ENCODE results near the gene ANKRD24. TPM values are rescaled to one million over a fixed set of nuclear protein-coding genes. Genes with fewer than 3 reads are reported as not detected.

Gene ANKRD24
- total RNA-seq, 1 experiment from 2014 or later, result 0.26 TPM

DNA sequence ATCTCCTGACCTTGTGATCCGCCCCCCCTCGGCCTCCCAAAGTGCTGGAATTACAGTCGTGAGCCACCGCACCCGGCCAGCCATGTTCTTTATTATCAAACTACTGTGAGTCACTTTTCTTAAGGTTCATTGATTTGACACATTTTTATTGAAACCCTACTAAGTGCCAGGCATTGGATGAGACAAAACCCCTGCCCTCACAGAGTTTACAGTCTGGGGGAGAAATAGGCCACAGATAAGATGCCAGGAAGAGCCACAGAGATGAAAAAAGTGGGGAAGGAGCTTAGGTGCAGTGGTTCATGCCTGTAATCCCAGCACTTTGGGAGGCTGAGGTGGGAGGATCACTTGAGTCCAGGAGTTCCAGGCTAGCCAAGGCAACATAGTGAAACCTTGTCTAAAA, 44.0 kb upstream of the ANKRD24 start:
- POLR2A ChIA-PET, result no interaction called here
- no peaks in the 10 kb centered on the region for H3K9me3 ChIP-seq (ENCODE audit: control insufficient read depth, insufficient read depth, low read depth, low read length)
- ATAC-seq, result no peak
- H3K36me3 ChIP-seq (ENCODE audit: control insufficient read depth, insufficient read depth, low read length), result no peaks in the 10 kb centered on the region
- no peak overlapping the region for H3K4me3 ChIP-seq (ENCODE audit: low read depth in 2 of 2, low read length in 2 of 2)
- DNase-seq (ENCODE audit: low read depth, low spot score), result no peak
- H3K27ac ChIP-seq (ENCODE audit: low read length), result no peak overlapping the region
- H3K4me1 ChIP-seq (ENCODE audit: control insufficient read depth, insufficient read depth, low read length), result no peaks in the 10 kb centered on the region
- in situ Hi-C loops (cut with HindIII; ENCODE audit: low pct_unique_long_range_greater_than_20kb, low sequenced_read_pairs) (no loop called here), intact Hi-C loops (cut with micrococcal nuclease; ENCODE audit: unreplicated experiment) (no loop called here)
- CTCF ChIA-PET, result no interaction called here
- TF ChIP-seq TCF7L2 (IDR thresholded peaks at IDR 0.05; ENCODE audit: low read depth, low read length), result no peak
- TF ChIP-seq, protein P1, sequence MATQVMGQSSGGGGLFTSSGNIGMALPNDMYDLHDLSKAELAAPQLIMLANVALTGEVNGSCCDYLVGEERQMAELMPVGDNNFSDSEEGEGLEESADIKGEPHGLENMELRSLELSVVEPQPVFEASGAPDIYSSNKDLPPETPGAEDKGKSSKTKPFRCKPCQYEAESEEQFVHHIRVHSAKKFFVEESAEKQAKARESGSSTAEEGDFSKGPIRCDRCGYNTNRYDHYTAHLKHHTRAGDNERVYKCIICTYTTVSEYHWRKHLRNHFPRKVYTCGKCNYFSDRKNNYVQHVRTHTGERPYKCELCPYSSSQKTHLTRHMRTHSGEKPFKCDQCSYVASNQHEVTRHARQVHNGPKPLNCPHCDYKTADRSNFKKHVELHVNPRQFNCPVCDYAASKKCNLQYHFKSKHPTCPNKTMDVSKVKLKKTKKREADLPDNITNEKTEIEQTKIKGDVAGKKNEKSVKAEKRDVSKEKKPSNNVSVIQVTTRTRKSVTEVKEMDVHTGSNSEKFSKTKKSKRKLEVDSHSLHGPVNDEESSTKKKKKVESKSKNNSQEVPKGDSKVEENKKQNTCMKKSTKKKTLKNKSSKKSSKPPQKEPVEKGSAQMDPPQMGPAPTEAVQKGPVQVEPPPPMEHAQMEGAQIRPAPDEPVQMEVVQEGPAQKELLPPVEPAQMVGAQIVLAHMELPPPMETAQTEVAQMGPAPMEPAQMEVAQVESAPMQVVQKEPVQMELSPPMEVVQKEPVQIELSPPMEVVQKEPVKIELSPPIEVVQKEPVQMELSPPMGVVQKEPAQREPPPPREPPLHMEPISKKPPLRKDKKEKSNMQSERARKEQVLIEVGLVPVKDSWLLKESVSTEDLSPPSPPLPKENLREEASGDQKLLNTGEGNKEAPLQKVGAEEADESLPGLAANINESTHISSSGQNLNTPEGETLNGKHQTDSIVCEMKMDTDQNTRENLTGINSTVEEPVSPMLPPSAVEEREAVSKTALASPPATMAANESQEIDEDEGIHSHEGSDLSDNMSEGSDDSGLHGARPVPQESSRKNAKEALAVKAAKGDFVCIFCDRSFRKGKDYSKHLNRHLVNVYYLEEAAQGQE (IDR thresholded peaks at IDR 0.05; ENCODE audit: insufficient read depth in 1 of 2, low read depth in 2 of 2, low read length in 1 of 2), result no peak
- TF ChIP-seq SIN3A (IDR thresholded peaks at IDR 0.05; ENCODE audit: borderline replicate concordance, insufficient read depth, low read depth, low read length), result no peak
- TF ChIP-seq, protein P2, sequence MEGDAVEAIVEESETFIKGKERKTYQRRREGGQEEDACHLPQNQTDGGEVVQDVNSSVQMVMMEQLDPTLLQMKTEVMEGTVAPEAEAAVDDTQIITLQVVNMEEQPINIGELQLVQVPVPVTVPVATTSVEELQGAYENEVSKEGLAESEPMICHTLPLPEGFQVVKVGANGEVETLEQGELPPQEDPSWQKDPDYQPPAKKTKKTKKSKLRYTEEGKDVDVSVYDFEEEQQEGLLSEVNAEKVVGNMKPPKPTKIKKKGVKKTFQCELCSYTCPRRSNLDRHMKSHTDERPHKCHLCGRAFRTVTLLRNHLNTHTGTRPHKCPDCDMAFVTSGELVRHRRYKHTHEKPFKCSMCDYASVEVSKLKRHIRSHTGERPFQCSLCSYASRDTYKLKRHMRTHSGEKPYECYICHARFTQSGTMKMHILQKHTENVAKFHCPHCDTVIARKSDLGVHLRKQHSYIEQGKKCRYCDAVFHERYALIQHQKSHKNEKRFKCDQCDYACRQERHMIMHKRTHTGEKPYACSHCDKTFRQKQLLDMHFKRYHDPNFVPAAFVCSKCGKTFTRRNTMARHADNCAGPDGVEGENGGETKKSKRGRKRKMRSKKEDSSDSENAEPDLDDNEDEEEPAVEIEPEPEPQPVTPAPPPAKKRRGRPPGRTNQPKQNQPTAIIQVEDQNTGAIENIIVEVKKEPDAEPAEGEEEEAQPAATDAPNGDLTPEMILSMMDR (IDR thresholded peaks at IDR 0.05), result no peak
- TF ChIP-seq POLR2AphosphoS5 (IDR thresholded peaks at IDR 0.05; ENCODE audit: low read depth, low read length), result no peak
- no peaks in the 10 kb centered on the region for H3K27me3 ChIP-seq (ENCODE audit: control insufficient read depth, insufficient read depth, low read length)
- no TSS peak for BruUV-seq (replicated peaks)

DNA sequence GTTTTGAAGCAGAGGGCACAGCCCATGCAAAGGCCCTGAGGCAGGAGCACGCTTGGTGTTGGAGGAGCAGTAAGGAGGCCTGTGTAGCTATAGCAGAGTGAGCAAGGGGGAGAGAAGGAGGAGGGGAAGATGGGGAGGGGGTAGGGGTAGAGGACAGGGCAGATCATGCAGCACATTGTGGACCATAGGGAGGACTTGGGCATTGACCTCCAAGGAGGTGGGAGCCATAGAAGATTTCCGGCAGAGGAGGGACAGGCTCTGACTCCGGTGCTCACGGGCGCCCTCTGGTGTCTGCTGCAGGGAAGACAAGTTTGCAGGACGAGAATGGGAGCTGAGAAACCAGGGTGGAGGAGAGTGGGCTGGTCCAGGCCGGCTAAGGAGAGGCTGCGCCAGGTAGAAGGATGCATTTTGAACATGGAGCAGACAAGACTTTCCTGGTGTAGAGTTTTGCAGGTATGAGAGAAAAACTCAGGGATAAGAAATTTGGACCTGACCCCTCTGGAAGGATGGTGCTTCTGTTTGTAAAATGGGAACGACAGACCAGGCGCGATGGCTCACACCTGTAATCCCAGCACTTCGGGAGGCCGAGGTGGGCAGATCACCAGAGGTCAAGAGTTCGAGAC, 42.8 kb upstream of the ANKRD24 start:
- Histone ChIP-seq H3K4me3 (ENCODE audit: low read depth in 2 of 2, low read length in 2 of 2) (peak overlapping the region in 1 of 2 experiments; percentile 37; a peak in 2 of 4 replicates), H3K4me1 (ENCODE audit: control insufficient read depth, insufficient read depth, low read length) (no peaks in the 10 kb centered on the region), H3K27ac (ENCODE audit: low read length) (no peak overlapping the region), H3K36me3 (ENCODE audit: control insufficient read depth, insufficient read depth, low read length) (no peaks in the 10 kb centered on the region), H3K9me3 (ENCODE audit: control insufficient read depth, insufficient read depth, low read depth, low read length) (no peaks in the 10 kb centered on the region), H3K27me3 (ENCODE audit: control insufficient read depth, insufficient read depth, low read length) (no peaks in the 10 kb centered on the region)
- intact Hi-C loops (cut with micrococcal nuclease; ENCODE audit: unreplicated experiment) (loop anchor here (10.0 kb wide), 1 partner anchor 65 kb away; no protein-coding TSS in a partner anchor), in situ Hi-C loops (cut with HindIII; ENCODE audit: low pct_unique_long_range_greater_than_20kb, low sequenced_read_pairs) (no loop called here)
- peak; percentile 52 for DNase-seq (ENCODE audit: low read depth, low spot score)
- ChIA-PET POLR2A (interaction anchor here (0.6 kb wide), 1 partner anchor 37 kb away, joined by 7 read pairs; no protein-coding TSS in a partner anchor), CTCF (interaction anchor here (0.5 to 1.2 kb wide), 8 partner anchors 21 to 392 kb away, joined by 4 to 8 read pairs (median 5); partner anchors contain the start of gene CHAF1A)
- TF ChIP-seq, protein P1 (IDR thresholded peaks at IDR 0.05; ENCODE audit: insufficient read depth in 1 of 2, low read depth in 2 of 2, low read length in 1 of 2), result no peak
- TF ChIP-seq, protein P2 (IDR thresholded peaks at IDR 0.05), result peak; percentile 84
- ATAC-seq, result peak; percentile 90
- no TSS peak for BruUV-seq (replicated peaks)
